IMR-90 (cell line): ENCODE measurements around the gene SRP54. TPM values are rescaled to one million over a fixed set of nuclear protein-coding genes. Genes with fewer than 3 reads are reported as not detected.

Experiments used
- ATAC-seq: fragments of 200-7000 bp; cut with Tn5 transposase; 2 replicates; pipeline ENCODE4 v1.9.1; 2020; ENCODE audit warnings: low read depth, mild to moderate bottlenecking, moderate library complexity
- BruUV-seq: library from RNA; stranded (reverse); fragments of 400-500 nt; replicated peaks from 2 replicates; lab custom pipeline; 2021; lab: Mats Ljungman, UMichigan
- CTCF ChIA-PET: fragments of 300-600 bp; formaldehyde crosslinking; extraction: SDS; loops from one replicate; lab custom pipeline; 2021; ENCODE audit warnings: antibody characterized with exemption; lab: Yijun Ruan, JAX
- POLR2A ChIA-PET: fragments of 300-600 bp; sonication (Branson Sonifier 250); formaldehyde crosslinking; loops from one replicate; lab custom pipeline; 2022; ENCODE audit warnings: antibody characterized with exemption; ENCODE audit not compliant: unreplicated experiment; lab: Charles Lee
- DNase-seq: peaks from one replicate; pipeline ENCODE4 v3.0.0; 2013
- H2AFZ ChIP-seq: replicated peaks from 2 replicates; pipeline ENCODE3; 2013; ENCODE audit warnings: low read length, mild to moderate bottlenecking; ENCODE audit not compliant: poor library complexity
- H2AK5ac ChIP-seq: 2 replicates; pipeline ENCODE4 v1.6.1; 2013; ENCODE audit warnings: low read depth, low read length, inconsistent platforms
- H2AK9ac ChIP-seq: replicated peaks from 2 replicates; pipeline ENCODE3; 2013; ENCODE audit warnings: mild to moderate bottlenecking, low read depth, low read length, moderate library complexity; ENCODE audit not compliant: poor library complexity
- H2BK120ac ChIP-seq: 2 replicates; pipeline ENCODE4 v1.6.1; 2013; ENCODE audit warnings: low read depth, low read length, inconsistent platforms
- H2BK15ac ChIP-seq: 3 replicates; pipeline ENCODE4 v1.6.1; 2013; ENCODE audit warnings: low read depth, low read length, inconsistent platforms
- H2BK20ac ChIP-seq: 2 replicates; pipeline ENCODE4 v1.6.1; 2013; ENCODE audit warnings: low read depth, mild to moderate bottlenecking, inconsistent platforms, low read length, moderate library complexity
- H2BK5ac ChIP-seq: 2 replicates; pipeline ENCODE4 v1.6.1; 2013; ENCODE audit warnings: mild to moderate bottlenecking, low read depth, low read length, inconsistent platforms; ENCODE audit not compliant: poor library complexity, severe bottlenecking
- H3K14ac ChIP-seq: replicated peaks from 2 replicates; pipeline ENCODE4 v1.6.1; 2013; ENCODE audit warnings: low read depth, low read length, inconsistent platforms
- H3K18ac ChIP-seq: 2 replicates; pipeline ENCODE4 v1.6.1; 2013; ENCODE audit warnings: low read depth, low read length, control low read depth
- H3K23ac ChIP-seq: 2 replicates; pipeline ENCODE4 v1.6.1; 2013; ENCODE audit warnings: low read depth, low read length, inconsistent platforms
- H3K27ac ChIP-seq: 2 replicates; pipeline ENCODE4 v1.5.1; 2013; ENCODE audit warnings: mild to moderate bottlenecking, control low read depth, low read length; ENCODE audit not compliant: insufficient read depth
- H3K27me3 ChIP-seq: 2 replicates; pipeline ENCODE4 v1.6.1; 2013; ENCODE audit warnings: low read length; ENCODE audit not compliant: control insufficient read depth, insufficient read depth
- H3K36me3 ChIP-seq: 2 replicates; pipeline ENCODE4 v1.6.1; 2013; ENCODE audit warnings: low read length, mixed read lengths; ENCODE audit not compliant: control insufficient read depth, insufficient read depth
- H3K4ac ChIP-seq: 2 replicates; pipeline ENCODE4 v1.6.1; 2013; ENCODE audit warnings: low read depth, low read length, inconsistent platforms
- H3K4me1 ChIP-seq: 2 replicates; pipeline ENCODE4 v1.6.1; 2013; ENCODE audit warnings: low read length, mixed read lengths; ENCODE audit not compliant: control insufficient read depth, insufficient read depth
- H3K4me2 ChIP-seq: 2 replicates; pipeline ENCODE4 v1.6.1; 2013; ENCODE audit warnings: low read depth, mild to moderate bottlenecking, control low read depth, low read length, moderate library complexity
- H3K4me3 ChIP-seq: 2 replicates; pipeline ENCODE4 v1.5.1; 2013; ENCODE audit warnings: low read depth, mild to moderate bottlenecking, control low read depth, low read length, moderate library complexity; ENCODE audit not compliant: insufficient read depth
- H3K56ac ChIP-seq: 2 replicates; pipeline ENCODE4 v1.6.1; 2013; ENCODE audit warnings: low read length, inconsistent platforms; ENCODE audit not compliant: insufficient read depth; ENCODE audit errors: extremely low read depth
- H3K79me1 ChIP-seq, 2 experiments: 2 replicates each; pipeline ENCODE4 v1.6.1; 2013; ENCODE audit warnings: low read length in 2 of 2, inconsistent platforms in 1 of 2, low read depth in 1 of 2
- H3K9ac ChIP-seq: 2 replicates; pipeline ENCODE4 v1.6.1; 2013; ENCODE audit warnings: low read depth, low read length, control low read depth
- H3K9me1 ChIP-seq: 2 replicates; pipeline ENCODE4 v1.6.1; 2013; ENCODE audit warnings: low read length, inconsistent platforms; ENCODE audit not compliant: insufficient read depth
- H3K9me3 ChIP-seq: 2 replicates; pipeline ENCODE4 v1.6.1; 2013; ENCODE audit warnings: low read length; ENCODE audit not compliant: control insufficient read depth, insufficient read depth
- H4K20me1 ChIP-seq: 2 replicates; pipeline ENCODE4 v1.6.1; 2013; ENCODE audit warnings: low read length, inconsistent platforms; ENCODE audit not compliant: insufficient read depth
- H4K5ac ChIP-seq: 2 replicates; pipeline ENCODE4 v1.6.1; 2013; ENCODE audit warnings: mild to moderate bottlenecking, low read depth, low read length, control low read depth
- H4K8ac ChIP-seq, 2 experiments: 2 replicates each; pipeline ENCODE4 v1.6.1; 2013; ENCODE audit warnings: low read depth in 2 of 2, low read length in 2 of 2, control low read depth in 1 of 2, inconsistent platforms in 1 of 2
- H4K91ac ChIP-seq: 2 replicates; pipeline ENCODE4 v1.6.1; 2013; ENCODE audit warnings: low read depth, low read length, inconsistent platforms; ENCODE audit not compliant: insufficient read depth
- POLR2A ChIP-seq: IDR thresholded peaks from 2 replicates; pipeline ENCODE4 v1.6.1; 2012; ENCODE audit warnings: mild to moderate bottlenecking, low read depth, low read length
- RAD21 ChIP-seq: IDR thresholded peaks from 2 replicates; pipeline ENCODE4 v1.6.1; 2012; ENCODE audit warnings: low read length, improper control_type of control experiment
- USF2 ChIP-seq: fragments of 150-350 bp; IDR thresholded peaks from 2 replicates; pipeline ENCODE4 v1.6.1; 2017; ENCODE audit warnings: mild to moderate bottlenecking, antibody characterized with exemption, low read length, low read depth
- WGBS, 2 experiments: methylation state at CpG; one replicate each; pipeline versions ENCODE4 v1.1.5 to v1.1.7; 2013; ENCODE audit warnings: missing lambda C conversion rate in 2 of 2; ENCODE audit not compliant: insufficient read length in 1 of 2; ENCODE audit errors: extremely low coverage in 2 of 2; 5-methylcytosine and 5-hydroxymethylcytosine counted together
- dilution Hi-C: fragments of 300-500 bp; cut with HindIII; formaldehyde crosslinking; loops from one replicate; pipeline ENCODE4 v1.14.3; 2018; ENCODE audit warnings: low sequenced_read_pairs; ENCODE audit not compliant: unreplicated experiment
- in situ Hi-C: fragments of 300-500 bp; cut with MboI; formaldehyde crosslinking; loops from 3 replicates; pipeline ENCODE4 v1.14.3; 2019; ENCODE audit warnings: low sequenced_read_pairs, inconsistent platforms, mixed read lengths
- intact Hi-C: fragments of 100-400 bp; cut with micrococcal nuclease; formaldehyde crosslinking; loops from 2 replicates; pipeline ENCODE4 v1.10.0; 2022
- polyA plus RNA-seq, 3 experiments: library from polyadenylated mRNA; depleted of rRNA; stranded (reverse); fragments of >200 nt; gene quantifications; 2 replicates each; pipeline ENCODE4 v1.2.3, GENCODE V29; 2012; ENCODE audit warnings: low replicate concordance in 1 of 3
- total RNA-seq: library from RNA; depleted of rRNA; stranded (reverse); fragments of >200 nt; gene quantifications from 2 replicates; pipeline ENCODE4 v1.2.3, GENCODE V29; 2012

Gene SRP54
- total and polyA plus RNA-seq, 2 of the 4 experiments (the other 2 are of a cell fraction) = 56.2 to 63.3 TPM

GRCh38 chr14:34970665-34971064 is 12.1 kb upstream of the SRP54 start:
- H3K23ac ChIP-seq = no peak overlapping the region
- ChIA-PET CTCF (interaction anchor here (1.6 kb wide), 1 partner anchor 10 kb away, joined by 4 read pairs; no protein-coding TSS in a partner anchor), POLR2A (no interaction called here)
- H3K4me3 ChIP-seq = no peak overlapping the region
- H2BK15ac ChIP-seq = no peak overlapping the region
- no peak overlapping the region for H4K5ac ChIP-seq
- H3K27me3 ChIP-seq = no peaks in the 10 kb centered on the region
- H4K91ac ChIP-seq = no peak overlapping the region
- intact Hi-C loops (no loop called here), in situ Hi-C loops (no loop called here), dilution Hi-C loops (no loop called here)
- peaks cover 3% of the 10 kb centered on the region; the same call in 1 of the 2 replicates for H4K20me1 ChIP-seq
- peaks cover 2% of the 10 kb centered on the region for H3K36me3 ChIP-seq
- no peak overlapping the region for H3K56ac ChIP-seq
- H2BK20ac ChIP-seq = no peak overlapping the region
- no peak overlapping the region for H3K18ac ChIP-seq
- peaks cover 8% of the 10 kb centered on the region for H3K4me1 ChIP-seq
- no peak overlapping the region for H2AFZ ChIP-seq
- no TSS peak for BruUV-seq
- no peak overlapping the region for H2AK5ac ChIP-seq
- H3K4me2 ChIP-seq = no peak overlapping the region
- no peak overlapping the region for H2AK9ac ChIP-seq
- no peak overlapping the region for H2BK5ac ChIP-seq
- H3K9me1 ChIP-seq = peaks cover 11% of the 10 kb centered on the region
- no peaks in the 10 kb centered on the region for H3K9me3 ChIP-seq
- no peak overlapping the region for H4K8ac ChIP-seq
- H3K14ac ChIP-seq = no peak overlapping the region
- TF ChIP-seq POLR2A = no peak
- TF ChIP-seq USF2 = no peak
- no peak for TF ChIP-seq RAD21
- no peak overlapping the region for H2BK120ac ChIP-seq
- no peak overlapping the region for H3K9ac ChIP-seq
- no peak overlapping the region for H3K27ac ChIP-seq
- no peak for ATAC-seq
- DNase-seq = no peak
- WGBS, 2 experiments = no CpG with 5 or more reads among the region's 1 CpG
- H3K4ac ChIP-seq = peak overlapping the region; percentile 36; the same call in 1 of the 2 replicates
- peaks cover 13 to 35% of the 10 kb centered on the region in 2 experiments for H3K79me1 ChIP-seq
